PC-3 (cell line): ENCODE data around the gene DHRS2. TPM values are rescaled to one million over a fixed set of nuclear protein-coding genes. Genes with fewer than 3 reads are reported as not detected.

ENCODE experiments used
- ATAC-seq: fragments of 200-7000 bp; cut with Tn5 transposase; 2 replicates; pipeline ENCODE4 v1.9.1; 2020; ENCODE audit warnings: mild to moderate bottlenecking, moderate library complexity
- BruUV-seq: library from RNA; stranded (reverse); fragments of 400-500 nt; replicated peaks from 2 replicates; lab custom pipeline; 2021; lab: Mats Ljungman, UMichigan
- CTCF ChIA-PET: fragments of 300-600 bp; sonication (Branson Sonifier 250); formaldehyde crosslinking; loops from one replicate; lab custom pipeline; 2022; ENCODE audit warnings: antibody characterized with exemption; lab: Charles Lee
- POLR2A ChIA-PET: fragments of 300-600 bp; sonication (Branson Sonifier 250); formaldehyde crosslinking; loops from one replicate; lab custom pipeline; 2022; ENCODE audit warnings: antibody characterized with exemption; ENCODE audit not compliant: unreplicated experiment; lab: Charles Lee
- DNase-seq: peaks from one replicate; pipeline ENCODE4 v3.0.0-alpha.2; 2015
- H2AFZ ChIP-seq: fragments of 300-600 bp; sonication (generic); 2 replicates; pipeline ENCODE4 v1.6.0; 2016; ENCODE audit warnings: antibody characterized with exemption, low read length
- H3F3A ChIP-seq: fragments of 300-600 bp; sonication (generic); one replicate; pipeline ENCODE4 v1.6.0; 2017; ENCODE audit warnings: antibody characterized with exemption, low read length, control low read depth, mild to moderate bottlenecking; ENCODE audit not compliant: unreplicated experiment
- H3K27ac ChIP-seq: fragments of 300-600 bp; sonication (generic); 2 replicates; pipeline ENCODE4 v1.5.1; 2016; ENCODE audit warnings: mild to moderate bottlenecking, low read length
- H3K27me3 ChIP-seq: fragments of 300-600 bp; sonication (generic); 2 replicates; pipeline ENCODE4 v1.6.1; 2016; ENCODE audit warnings: low read length, mixed read lengths
- H3K36me3 ChIP-seq: fragments of 300-600 bp; sonication (generic); 2 replicates; pipeline ENCODE4 v1.6.1; 2016; ENCODE audit warnings: low read depth, mixed run types, low read length, mixed read lengths
- H3K4me1 ChIP-seq: fragments of 300-600 bp; sonication (generic); 2 replicates; pipeline ENCODE4 v1.5.1; 2016; ENCODE audit warnings: low read length; ENCODE audit not compliant: insufficient read depth
- H3K4me2 ChIP-seq: fragments of 300-600 bp; sonication (generic); 2 replicates; pipeline ENCODE4 v1.6.0; 2016; ENCODE audit warnings: low read length
- H3K4me3 ChIP-seq: fragments of 300-600 bp; sonication (generic); 2 replicates; pipeline ENCODE4 v1.5.1; 2016; ENCODE audit warnings: mild to moderate bottlenecking, low read length, mixed read lengths
- H3K79me2 ChIP-seq: fragments of 300-600 bp; sonication (generic); 2 replicates; pipeline ENCODE4 v1.6.1; 2017; ENCODE audit warnings: low read length, mixed read lengths
- H3K9ac ChIP-seq: fragments of 300-600 bp; sonication (generic); 2 replicates; pipeline ENCODE4 v1.6.0; 2016; ENCODE audit warnings: mild to moderate bottlenecking, low read length
- H3K9me2 ChIP-seq: fragments of 300-600 bp; sonication (generic); replicated peaks from 2 replicates; pipeline ENCODE4 v1.6.1; 2016; ENCODE audit warnings: mixed run types, low read length, mixed read lengths
- H3K9me3 ChIP-seq: fragments of 300-600 bp; sonication (generic); 2 replicates; pipeline ENCODE4 v1.6.1; 2016; ENCODE audit warnings: low read length, mixed read lengths
- H4K20me1 ChIP-seq: fragments of 300-600 bp; sonication (generic); 2 replicates; pipeline ENCODE4 v1.6.1; 2016; ENCODE audit warnings: low read length, mixed read lengths
- CTCF ChIP-seq: fragments of 300-600 bp; sonication (generic); conservative IDR thresholded peaks from 2 replicates; pipeline ENCODE4 v1.5.1; 2017; ENCODE audit warnings: antibody characterized with exemption, low read depth, mild to moderate bottlenecking, low read length
- EZH2 ChIP-seq: fragments of 300-600 bp; sonication (generic); IDR thresholded peaks from one replicate; pipeline ENCODE4 v1.6.1; 2017; ENCODE audit warnings: antibody characterized with exemption, mild to moderate bottlenecking, low read length; ENCODE audit not compliant: unreplicated experiment
- EZH2phosphoT487 ChIP-seq: fragments of 300-600 bp; sonication (generic); IDR thresholded peaks from 2 replicates; pipeline ENCODE4 v1.6.1; 2018; ENCODE audit warnings: mild to moderate bottlenecking, antibody characterized with exemption, low read length, borderline replicate concordance
- intact Hi-C: fragments of 100-400 bp; cut with micrococcal nuclease; formaldehyde crosslinking; loops from 2 replicates; pipeline ENCODE4 v1.9.0; 2023
- total RNA-seq: library from RNA; depleted of rRNA; stranded (reverse); fragments of >200 nt; gene quantifications from 2 replicates; pipeline ENCODE4 v1.2.3, GENCODE V29; 2014

The DHRS2 gene
- total RNA-seq, 1 experiment from 2014 or later: 40.9 TPM

GRCh38 chr14:23600322-23600707 lies 35.8 kb upstream of the DHRS2 start:
- H3K9me2 ChIP-seq: no peaks in the 10 kb centered on the region
- no peak overlapping the region for H3K4me2 ChIP-seq
- no peaks in the 10 kb centered on the region for H3K4me1 ChIP-seq
- TF ChIP-seq EZH2: no peak
- TF ChIP-seq EZH2phosphoT487: no peak
- no peak for TF ChIP-seq CTCF
- no peak overlapping the region for H2AFZ ChIP-seq
- DNase-seq: no peak
- no peaks in the 10 kb centered on the region for H3F3A ChIP-seq
- H3K27ac ChIP-seq: no peak overlapping the region
- no peaks in the 10 kb centered on the region for H3K9me3 ChIP-seq
- ATAC-seq: no peak
- H3K79me2 ChIP-seq: no peaks in the 10 kb centered on the region
- no TSS peak for BruUV-seq
- CTCF ChIA-PET: no interaction called here
- intact Hi-C loops: no loop called here
- H3K4me3 ChIP-seq: no peak overlapping the region
- H3K36me3 ChIP-seq: no peaks in the 10 kb centered on the region
- no peaks in the 10 kb centered on the region for H4K20me1 ChIP-seq
- no peaks in the 10 kb centered on the region; the same call in 1 of the 2 replicates for H3K27me3 ChIP-seq
- no peak overlapping the region for H3K9ac ChIP-seq
- POLR2A ChIA-PET: no interaction called here

- no peak overlapping the region for H3K9ac ChIP-seq
- H3K27ac ChIP-seq: no peak overlapping the region
- TF ChIP-seq CTCF (no peak), EZH2 (no peak), EZH2phosphoT487 (no peak)
- intact Hi-C loops: no loop called here
- ATAC-seq (no peak), DNase-seq (no peak)
- H3K4me3 ChIP-seq: no peak overlapping the region
- BruUV-seq: no TSS peak
- no peak overlapping the region for H3K4me2 ChIP-seq
- POLR2A ChIA-PET: no interaction called here
- no peaks in the 10 kb centered on the region for H3K79me2 ChIP-seq
- no peak overlapping the region for H2AFZ ChIP-seq
- no peaks in the 10 kb centered on the region for H3K9me2 ChIP-seq
- H3K9me3 ChIP-seq: no peaks in the 10 kb centered on the region
- no peaks in the 10 kb centered on the region for H3K36me3 ChIP-seq
- no peaks in the 10 kb centered on the region for H3K4me1 ChIP-seq
- CTCF ChIA-PET: no interaction called here
- H3K27me3 ChIP-seq: peaks cover 3% of the 10 kb centered on the region; the same call in 1 of the 2 replicates
- no peaks in the 10 kb centered on the region for H4K20me1 ChIP-seq
- no peaks in the 10 kb centered on the region for H3F3A ChIP-seq
These were observed 35.4 kb upstream of the DHRS2 start for GRCh38 chr14:23600806-23601205.

GRCh38 chr14:23601424-23601823 lies 34.7 kb upstream of the DHRS2 start:
- Histone ChIP-seq H4K20me1 (no peaks in the 10 kb centered on the region), H3K27me3 (peaks cover 9% of the 10 kb centered on the region; the same call in 1 of the 2 replicates), H3K79me2 (no peaks in the 10 kb centered on the region), H3K9me3 (no peaks in the 10 kb centered on the region), H3K4me3 (no peak overlapping the region), H3K27ac (no peak overlapping the region), H3K9ac (no peak overlapping the region), H3K36me3 (no peaks in the 10 kb centered on the region), H3K4me1 (no peaks in the 10 kb centered on the region), H2AFZ (no peak overlapping the region), H3K4me2 (no peak overlapping the region), H3K9me2 (no peaks in the 10 kb centered on the region), H3F3A (no peaks in the 10 kb centered on the region)
- ATAC-seq (no peak), DNase-seq (no peak)
- ChIA-PET CTCF (no interaction called here), POLR2A (no interaction called here)
- TF ChIP-seq EZH2 (no peak), CTCF (no peak), EZH2phosphoT487 (no peak)
- no TSS peak for BruUV-seq
- intact Hi-C loops: no loop called here
